Subcutaneous abdominal adipose tissue (tissue), 5 donors: Measurements from ENCODE around the gene ART1.

Experiments used
- H3K27ac ChIP-seq: one replicate; pipeline ENCODE4 v1.7.0; 2013; ENCODE audit warnings: low read depth, mild to moderate bottlenecking, inconsistent platforms, low read length, moderate library complexity
- H3K27me3 ChIP-seq, 5 donors: one replicate each; pipeline ENCODE4 v1.7.0; 2013; ENCODE audit warnings: low read length in 5 of 5, inconsistent platforms in 1 of 5; ENCODE audit not compliant: control insufficient read depth in 5 of 5, insufficient read depth in 4 of 5
- H3K36me3 ChIP-seq, 5 donors: one replicate each; pipeline ENCODE4 v1.7.0; 2013; ENCODE audit warnings: low read length in 5 of 5; ENCODE audit not compliant: control insufficient read depth in 5 of 5, insufficient read depth in 5 of 5
- H3K4me1 ChIP-seq, 5 donors: one replicate each; pipeline ENCODE4 v1.7.0; 2013; ENCODE audit warnings: low read length in 5 of 5, mild to moderate bottlenecking in 3 of 5, moderate library complexity in 1 of 5; ENCODE audit not compliant: control insufficient read depth in 5 of 5, insufficient read depth in 5 of 5
- H3K4me3 ChIP-seq, 5 donors: one replicate each; pipeline ENCODE4 v1.7.0; 2013; ENCODE audit warnings: low read length in 5 of 5, low read depth in 1 of 5
- H3K9ac ChIP-seq, 5 donors: one replicate each; pipeline ENCODE4 v1.7.0; 2013; ENCODE audit warnings: low read length in 5 of 5, mild to moderate bottlenecking in 4 of 5, moderate library complexity in 3 of 5
- H3K9me3 ChIP-seq, 5 donors: one replicate each; pipeline ENCODE4 v1.7.0; 2013; ENCODE audit warnings: low read length in 5 of 5; ENCODE audit not compliant: control insufficient read depth in 5 of 5
- donor health status: healthy.
- donor health status: healthy.
- donor health status: healthy.
- donor health status: healthy.
- donor health status: healthy.

Gene ART1

DNA sequence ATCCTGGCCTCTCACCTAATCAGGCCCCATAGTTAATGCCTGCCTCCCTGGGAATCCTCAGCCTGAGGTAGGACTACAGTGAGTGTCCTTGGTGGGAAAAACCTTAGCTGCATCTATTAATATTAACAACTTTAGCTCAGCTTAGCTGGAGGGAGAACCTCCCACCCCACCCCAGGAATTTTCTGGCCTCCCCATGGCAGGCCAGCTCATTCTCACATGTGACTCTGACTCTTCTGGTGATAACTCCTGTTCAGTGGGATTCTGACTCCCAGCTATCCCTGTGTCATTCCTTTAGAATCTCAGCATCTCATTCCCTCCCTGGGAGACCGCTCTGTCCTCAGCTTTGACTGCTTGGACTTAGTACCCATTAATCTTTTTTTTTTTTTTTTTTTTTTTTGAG is 17.6 kb upstream of the ART1 start:
- Histone ChIP-seq H3K27ac (no peak overlapping the region), H3K36me3 (no peaks in the 10 kb centered on the region), H3K9ac (no peak overlapping the region), H3K4me1 (peaks cover 0 to 24% (median 15%) of the 10 kb centered on the region in 5 donors), H3K9me3 (no peaks in the 10 kb centered on the region), H3K4me3 (no peak overlapping the region), H3K27me3 (no peaks in the 10 kb centered on the region)

DNA sequence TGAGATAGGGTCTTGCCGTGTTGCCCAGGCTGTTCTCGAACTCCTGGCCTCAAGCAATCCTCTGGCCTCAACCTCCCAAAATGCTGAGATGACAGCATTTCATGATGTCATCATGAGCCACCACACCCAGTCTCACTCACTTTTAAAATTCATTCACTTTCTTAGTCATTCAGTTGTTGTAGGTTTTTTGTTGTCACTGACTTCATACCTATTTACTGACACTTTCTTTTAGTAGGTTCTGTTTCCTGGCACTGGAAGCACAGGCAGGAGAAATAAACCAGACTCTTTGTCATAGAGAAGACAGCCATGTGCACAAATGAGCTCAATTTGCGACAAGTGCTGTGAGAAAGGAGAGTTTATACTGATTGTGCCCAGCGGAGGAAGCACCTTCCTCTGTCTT is 13.6 kb upstream of the ART1 start:
- Histone ChIP-seq H3K4me1 (peaks cover 0 to 10% (median 10%) of the 10 kb centered on the region in 5 donors), H3K27ac (no peak overlapping the region), H3K27me3 (no peaks in the 10 kb centered on the region), H3K36me3 (no peaks in the 10 kb centered on the region), H3K9ac (no peak overlapping the region), H3K9me3 (no peaks in the 10 kb centered on the region), H3K4me3 (no peak overlapping the region)

DNA sequence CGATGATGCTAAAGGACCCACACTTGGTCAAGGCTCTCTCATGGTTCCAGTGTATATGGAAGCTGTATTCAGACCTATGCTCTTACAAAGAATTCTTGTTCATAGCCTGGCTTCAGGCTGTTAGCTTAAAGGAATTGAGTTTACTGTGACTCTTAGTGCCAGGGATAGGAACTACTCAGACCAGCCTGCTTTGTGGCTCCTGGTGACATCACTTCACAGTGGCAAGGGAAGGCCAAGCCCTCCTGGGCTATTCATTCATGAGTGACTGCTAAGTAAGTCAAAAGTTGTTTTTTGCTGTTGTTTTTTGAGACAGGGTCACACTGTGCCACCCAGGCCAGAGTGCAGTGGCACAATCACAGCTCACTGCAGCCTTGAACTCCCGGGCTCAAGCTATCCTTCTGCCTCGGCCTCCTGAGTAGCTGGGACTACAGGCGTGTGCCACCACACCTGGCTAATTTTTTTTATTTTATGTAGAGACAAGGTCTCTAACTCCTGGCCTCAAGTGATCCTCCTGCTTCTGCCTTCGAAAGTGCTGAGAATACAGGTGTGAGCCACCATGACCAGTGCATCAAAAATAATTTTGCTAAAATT is 12.8 kb upstream of the ART1 start:
- Histone ChIP-seq H3K4me3 (no peak overlapping the region), H3K9ac (no peak overlapping the region), H3K9me3 (no peaks in the 10 kb centered on the region), H3K27me3 (no peaks in the 10 kb centered on the region), H3K4me1 (peaks cover 0 to 2% (median 1%) of the 10 kb centered on the region in 5 donors), H3K36me3 (no peaks in the 10 kb centered on the region), H3K27ac (no peak overlapping the region)

DNA sequence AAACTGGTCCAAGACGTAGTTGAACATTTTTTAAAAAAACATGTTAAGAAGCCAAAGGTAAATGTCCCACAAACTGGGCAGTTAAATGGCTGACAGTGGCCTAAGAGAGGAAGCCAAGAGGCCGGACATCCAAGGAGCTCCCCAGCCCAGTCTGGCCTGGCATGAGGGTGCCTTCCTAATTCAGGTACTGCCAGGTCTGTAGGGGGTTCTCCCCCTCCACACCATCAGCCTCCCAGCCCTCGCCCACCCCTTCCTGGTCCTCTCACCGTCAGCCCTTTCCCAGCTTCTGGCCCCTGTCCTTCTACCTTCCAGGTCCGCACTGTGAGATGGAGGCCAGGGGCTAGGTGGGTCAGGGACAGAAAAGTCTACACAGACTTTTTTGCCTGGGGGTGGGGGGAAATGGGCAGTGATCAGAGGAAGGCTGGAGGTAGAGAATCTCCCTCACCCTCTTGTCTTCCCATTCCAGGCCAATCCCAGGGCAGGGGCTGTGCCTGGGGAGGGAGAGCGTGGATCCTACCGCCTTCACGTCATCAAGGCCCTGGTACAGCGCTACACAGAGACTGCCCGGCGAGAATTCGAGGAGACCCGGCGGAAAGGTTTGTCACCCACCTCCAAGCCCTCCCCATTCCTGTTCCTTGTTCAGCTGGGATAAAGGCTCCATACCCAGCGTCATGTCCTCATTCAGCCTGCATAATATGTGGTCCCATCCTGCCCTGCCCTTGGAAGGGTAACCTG is 9.1 kb upstream of the ART1 start:
- H3K4me3 ChIP-seq = no peak overlapping the region

GRCh38 chr11:3637201-3637600 is 7.7 kb upstream of the ART1 start:
- H3K9ac ChIP-seq = no peak overlapping the region
- H3K4me3 ChIP-seq = no peak overlapping the region
- no peaks in the 10 kb centered on the region for H3K27me3 ChIP-seq
- no peaks in the 10 kb centered on the region for H3K9me3 ChIP-seq
- H3K36me3 ChIP-seq = no peaks in the 10 kb centered on the region
- H3K27ac ChIP-seq = no peak overlapping the region
- H3K4me1 ChIP-seq = peaks cover 0 to 6% (median 2%) of the 10 kb centered on the region in 5 donors

More for the DNA sequence above, 9.1 kb upstream of the ART1 start:
- H3K27ac ChIP-seq = no peak overlapping the region
- no peaks in the 10 kb centered on the region for H3K36me3 ChIP-seq
- H3K9me3 ChIP-seq = no peaks in the 10 kb centered on the region
- no peaks in the 10 kb centered on the region for H3K4me1 ChIP-seq
- no peak overlapping the region for H3K9ac ChIP-seq
- H3K27me3 ChIP-seq = no peaks in the 10 kb centered on the region

DNA sequence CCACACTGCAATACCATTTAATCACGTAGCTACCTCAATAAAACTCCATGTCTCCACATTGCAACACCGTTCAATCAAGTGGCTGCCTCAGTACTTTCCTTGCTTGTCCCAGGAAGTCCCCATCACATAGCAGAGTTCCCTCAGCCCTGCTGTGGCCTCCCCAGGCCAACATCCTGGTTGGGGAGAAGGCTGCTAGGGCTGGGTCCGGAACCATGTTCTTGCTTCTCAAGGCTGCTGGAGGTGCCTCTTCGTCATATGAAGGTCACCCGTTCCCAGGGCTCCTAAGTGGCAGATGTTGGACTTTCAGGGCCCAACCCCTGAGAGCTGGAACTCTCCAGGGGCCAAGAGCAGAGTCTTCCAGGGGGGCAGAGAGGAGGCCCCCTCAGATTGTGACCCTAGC is 6.4 kb upstream of the ART1 start:
- no peaks in the 10 kb centered on the region for H3K36me3 ChIP-seq
- peaks cover 3 to 16% (median 12%) of the 10 kb centered on the region in 5 donors for H3K4me1 ChIP-seq
- no peak overlapping the region for H3K9ac ChIP-seq
- no peak overlapping the region for H3K4me3 ChIP-seq
- H3K9me3 ChIP-seq = no peaks in the 10 kb centered on the region
- H3K27ac ChIP-seq = no peak overlapping the region
- no peaks in the 10 kb centered on the region for H3K27me3 ChIP-seq

GRCh38 chr11:3639841-3640240 is 5.1 kb upstream of the ART1 start:
- Histone ChIP-seq H3K9me3 (no peaks in the 10 kb centered on the region), H3K4me3 (no peak overlapping the region), H3K4me1 (peaks cover 3 to 16% (median 12%) of the 10 kb centered on the region in 5 donors), H3K9ac (no peak overlapping the region), H3K27me3 (no peaks in the 10 kb centered on the region), H3K36me3 (no peaks in the 10 kb centered on the region), H3K27ac (no peak overlapping the region)

DNA sequence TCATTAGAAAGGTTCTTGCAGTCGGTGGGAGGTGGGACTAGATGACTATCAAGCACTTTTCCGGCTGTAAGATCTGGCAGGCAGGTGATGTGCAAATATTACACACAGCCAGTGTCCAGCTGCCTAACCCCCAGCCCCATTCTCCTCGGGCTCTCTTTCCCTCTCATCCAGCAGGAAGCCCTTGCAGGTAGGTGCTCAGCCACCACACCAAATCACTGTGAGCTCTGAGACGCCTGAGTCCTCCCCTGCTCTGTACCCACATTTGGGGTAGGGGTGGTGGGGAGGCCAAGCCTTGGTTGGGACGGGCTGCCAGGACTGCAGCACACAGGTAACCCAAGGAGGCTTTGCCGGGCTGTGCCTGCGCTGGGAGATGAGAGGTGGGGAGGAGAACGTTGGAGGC is 3.7 kb upstream of the ART1 start:
- H3K27ac ChIP-seq = no peak overlapping the region
- no peaks in the 10 kb centered on the region for H3K9me3 ChIP-seq
- no peaks in the 10 kb centered on the region for H3K36me3 ChIP-seq
- peak overlapping the region in 1 of 5 donors; percentile 39 for H3K4me3 ChIP-seq
- H3K27me3 ChIP-seq = peaks cover 0 to 7% (median 3%) of the 10 kb centered on the region in 5 donors
- H3K9ac ChIP-seq = no peak overlapping the region
- peaks cover 5 to 16% (median 12%) of the 10 kb centered on the region in 5 donors for H3K4me1 ChIP-seq

DNA sequence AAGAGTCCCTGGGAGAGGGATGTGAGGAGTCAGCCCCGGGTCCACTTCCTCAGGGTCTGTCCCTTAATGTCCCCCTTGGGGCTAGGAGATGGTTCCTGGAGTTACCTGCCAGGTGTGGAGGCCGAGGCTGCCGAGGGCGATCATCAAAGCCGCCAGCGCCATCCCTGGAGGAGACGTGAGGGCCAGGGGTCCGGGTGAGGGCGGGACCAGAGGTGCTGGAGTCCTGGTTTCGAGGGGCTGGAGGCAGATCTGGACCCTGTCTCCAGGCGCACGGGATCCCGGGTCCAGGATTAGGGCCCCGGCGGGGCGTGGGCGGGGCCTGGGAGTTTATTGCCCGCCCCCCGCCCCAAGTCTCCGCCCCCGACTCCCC is 3.2 kb upstream of the ART1 start, which contains the start of gene ART5:
Gene ART5, minus strand, starts transcription at position 292 of the 370 bp plus-strand sequence. Its CDS starts 130 bp downstream, at position 162.
- no peaks in the 10 kb centered on the region for H3K9me3 ChIP-seq
- peak within 1 kb of the TSS; percentile 61 to 74 (median 66) for H3K4me3 ChIP-seq
- no peaks in the 10 kb centered on the region for H3K36me3 ChIP-seq
- H3K27ac ChIP-seq = no peak within 1 kb of the TSS
- peaks cover 5 to 16% (median 12%) of the 10 kb centered on the region in 5 donors for H3K4me1 ChIP-seq
- H3K27me3 ChIP-seq = peaks cover 0 to 12% (median 3%) of the 10 kb centered on the region in 5 donors
- peak within 1 kb of the TSS in 4 of 5 donors; percentile 57 to 71 (median 69) for H3K9ac ChIP-seq
